Suppressor macrophage treated with lipopolysaccharide for 1 hour (primary cell): Measurements from ENCODE around the gene GLRX.
"Not testable (repeated sequence)": the region's sequence is repeated elsewhere in the genome, so short reads cannot be mapped to it uniquely, and the experiment has no call there.

Source experiments
- DNase-seq, 3 donors: peaks; one replicate each; pipeline ENCODE4 v3.0.0-alpha.2; 2020 to 2022

The GLRX gene

DNA sequence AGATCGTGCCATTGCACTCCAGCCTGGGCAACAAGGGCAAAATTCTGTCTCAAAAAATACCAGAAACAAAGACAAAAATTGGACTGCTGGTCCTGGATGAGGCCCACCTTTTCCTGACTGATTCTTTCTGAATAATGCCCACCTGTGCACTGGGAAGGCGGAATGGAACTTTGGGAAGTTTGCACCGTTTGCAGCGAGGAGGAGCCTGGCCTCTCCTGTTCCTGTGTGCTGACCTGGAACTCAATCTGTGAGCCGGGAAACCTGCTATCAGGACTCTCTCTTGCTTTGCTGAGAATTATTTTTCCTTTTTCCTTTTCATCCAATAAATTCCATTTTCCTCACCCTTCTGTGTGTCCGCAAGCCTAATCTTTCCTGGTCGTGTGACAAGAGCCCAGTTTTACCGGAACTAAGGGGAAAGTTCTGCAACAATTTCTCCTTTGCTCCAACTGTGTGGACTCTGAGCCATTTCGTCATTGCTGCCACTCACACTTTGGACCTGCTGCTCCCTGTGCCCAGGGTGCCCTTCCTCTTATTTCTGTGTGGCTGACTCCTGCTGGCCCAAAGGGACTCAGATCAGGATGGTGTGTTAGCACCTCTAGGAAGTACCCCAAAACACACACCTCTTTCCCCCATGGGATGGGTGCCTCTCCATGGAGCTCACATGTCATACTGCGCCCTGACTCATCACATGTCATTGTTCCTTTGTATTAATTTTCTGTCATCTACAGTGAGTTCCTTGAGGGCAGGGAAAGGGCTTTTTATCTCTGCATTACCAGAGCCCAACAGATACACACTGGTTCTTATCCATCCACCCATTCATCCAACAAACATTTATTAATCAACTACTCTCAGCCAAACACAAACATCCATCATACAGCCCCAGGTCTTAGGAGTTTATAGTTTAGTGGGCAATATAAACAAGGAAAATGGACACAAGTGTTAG lies 4.7 kb upstream of the GLRX start:
- peak; percentile 63 to 72 (median 63) for DNase-seq

DNA sequence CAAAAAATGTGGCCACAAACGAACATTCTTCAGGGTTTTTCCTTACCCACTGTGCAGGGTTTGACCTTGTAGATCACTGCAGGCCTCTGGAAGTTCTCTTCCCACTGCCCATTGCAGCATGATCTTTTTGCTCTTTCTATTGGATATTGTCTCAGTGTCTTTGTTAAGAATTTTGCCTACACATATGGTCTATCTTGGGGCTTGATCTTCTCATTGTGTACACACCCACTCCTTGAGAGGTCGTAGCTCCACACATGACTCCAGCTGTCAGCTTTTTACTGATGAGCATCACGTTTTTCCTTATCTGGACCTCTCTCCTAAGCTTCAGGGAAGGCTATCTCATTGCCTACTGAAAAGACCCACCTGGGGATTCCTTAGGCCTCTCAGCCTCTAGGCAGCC lies 3.0 kb upstream of the GLRX start:
- peak in 1 of 3 donors; percentile 29 for DNase-seq

DNA sequence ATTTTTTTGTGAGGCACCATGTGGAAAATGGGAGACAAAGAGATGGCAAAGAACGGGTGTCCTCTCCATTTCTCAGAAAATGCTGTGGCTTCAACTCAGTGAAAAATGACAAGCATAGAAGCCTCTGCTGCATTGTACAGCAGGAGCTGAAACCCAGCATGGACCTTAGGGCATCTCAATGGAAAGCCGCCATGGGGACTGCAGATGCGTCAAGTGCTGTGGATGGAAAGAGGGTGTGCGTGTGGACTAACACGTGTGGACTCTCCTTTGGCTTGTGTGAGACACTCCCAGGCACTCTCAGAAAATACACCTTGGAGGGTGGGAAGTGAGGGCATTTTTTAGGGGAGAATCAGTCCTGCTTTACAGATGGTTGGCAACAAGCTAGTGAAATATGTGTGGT lies 2.2 kb upstream of the GLRX start:
- DNase-seq = no peak

DNA sequence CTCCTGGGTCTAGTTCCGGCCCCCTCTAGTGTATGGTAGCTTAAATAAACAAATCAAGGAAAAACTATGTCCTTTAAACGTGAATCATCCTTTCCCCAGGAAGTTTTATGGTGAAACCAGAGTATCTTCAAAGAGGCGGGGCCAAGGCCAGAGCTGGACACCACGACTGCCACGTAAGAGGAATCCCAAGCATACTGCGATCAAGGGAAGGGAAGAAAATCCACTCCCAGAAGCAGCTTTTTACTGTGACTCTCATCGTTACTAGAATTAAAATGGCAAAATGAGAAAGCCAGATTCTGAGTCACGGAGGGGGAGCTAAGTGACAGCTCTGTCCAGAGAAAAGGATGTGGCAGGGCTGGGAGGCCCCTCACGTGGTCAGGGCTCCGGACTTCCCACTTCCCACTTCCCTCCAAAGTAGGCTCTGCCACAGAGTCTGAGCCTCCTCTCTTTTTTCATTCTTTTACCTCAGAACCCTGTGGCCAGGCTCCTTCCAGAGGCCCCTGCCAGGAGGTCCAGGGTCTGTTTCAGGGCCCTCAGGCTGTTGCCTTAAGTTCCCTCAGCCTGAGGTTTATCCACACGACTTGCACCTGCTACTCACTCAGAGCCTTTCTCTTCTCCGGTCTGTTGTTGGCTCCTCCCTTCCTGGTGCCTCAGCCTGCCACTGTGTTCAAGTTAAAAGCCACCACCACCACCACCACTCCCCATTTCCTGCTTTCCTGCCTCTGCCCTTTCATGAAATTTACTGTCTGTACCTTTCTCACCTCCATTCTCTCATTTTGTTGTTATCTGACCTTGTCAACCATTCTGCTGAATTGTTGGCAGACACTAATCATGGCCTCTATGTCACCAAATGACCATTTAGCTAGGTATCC lies 1.4 kb upstream of the GLRX start:
- peak; percentile 93 to 98 (median 95) for DNase-seq

DNA sequence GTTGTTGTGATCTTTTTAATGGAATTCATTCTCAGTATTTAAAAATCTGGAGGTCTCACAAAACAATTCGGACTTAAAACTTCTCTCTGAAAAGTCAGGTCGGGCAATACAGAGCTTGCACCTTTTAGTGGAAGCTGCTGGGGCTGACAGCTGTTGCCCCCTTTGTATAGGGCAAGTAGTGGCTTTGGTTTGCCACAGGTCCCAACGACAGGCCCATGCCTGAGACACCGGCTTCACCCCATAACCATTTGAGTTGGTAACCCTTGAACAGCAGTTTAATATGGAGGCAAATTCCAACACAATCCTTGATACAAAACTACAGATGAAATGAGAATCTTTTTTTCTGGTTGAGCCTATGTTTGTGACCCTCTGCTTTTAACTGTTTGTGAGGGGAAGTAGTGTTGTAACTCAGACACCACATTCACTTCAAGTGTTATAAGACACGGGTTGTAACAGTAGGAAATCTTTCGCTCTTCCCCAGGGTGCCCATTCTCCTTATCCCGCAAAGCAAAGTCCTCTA lies 752 bp upstream of the GLRX start:
- DNase-seq = no peak

GRCh38 chr5:95822043-95822541 lies 434 bp downstream of the GLRX start:
- peak; percentile 60 to 78 (median 65) for DNase-seq

DNA sequence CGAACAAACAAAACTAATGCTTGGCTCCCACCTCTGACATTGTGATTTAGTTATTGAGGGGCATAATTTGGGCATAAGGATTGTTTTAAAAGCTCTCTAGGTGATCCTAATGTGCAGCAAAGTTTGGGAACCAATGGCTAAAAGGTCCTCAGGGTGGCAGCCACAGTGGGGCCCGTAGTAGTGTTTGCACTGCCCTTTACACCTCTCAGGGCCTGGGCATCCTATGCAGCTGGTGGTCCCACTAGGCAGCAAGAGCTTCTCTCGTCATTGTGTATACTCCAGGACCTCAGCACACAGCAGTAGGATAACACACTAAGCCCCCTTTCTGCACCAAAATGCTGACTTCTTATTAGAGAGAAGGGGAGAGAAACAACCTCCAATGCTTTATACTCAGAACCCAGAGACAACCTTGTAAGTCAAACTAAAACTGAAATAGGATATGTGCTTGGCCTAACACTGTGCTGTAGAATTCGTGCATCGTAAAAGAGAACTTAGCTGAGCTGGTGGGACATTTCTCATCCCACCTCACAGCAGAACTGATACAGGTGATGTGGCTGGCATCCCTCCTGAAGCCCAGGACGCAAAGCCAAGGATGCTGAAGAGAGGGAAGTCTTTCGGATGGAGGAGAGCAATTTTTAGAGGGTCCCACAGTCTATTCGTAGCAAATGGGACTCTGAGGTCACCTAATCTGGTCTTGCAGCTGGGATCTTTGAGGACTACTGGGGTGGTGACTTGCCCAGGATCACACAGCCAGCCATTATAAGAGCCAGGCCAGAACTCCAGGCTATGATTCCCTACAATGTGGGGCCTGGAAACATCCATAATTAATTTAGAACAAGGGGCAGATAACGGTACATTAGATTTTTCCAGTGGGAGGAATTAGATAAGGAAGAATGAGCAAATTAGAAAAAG lies 1.2 kb downstream of the GLRX start:
- DNase-seq = no peak

- peak; percentile 91 to 96 (median 91) for DNase-seq
Measured at GRCh38 chr5:95818181-95819147, 4.1 kb downstream of the GLRX start.

DNA sequence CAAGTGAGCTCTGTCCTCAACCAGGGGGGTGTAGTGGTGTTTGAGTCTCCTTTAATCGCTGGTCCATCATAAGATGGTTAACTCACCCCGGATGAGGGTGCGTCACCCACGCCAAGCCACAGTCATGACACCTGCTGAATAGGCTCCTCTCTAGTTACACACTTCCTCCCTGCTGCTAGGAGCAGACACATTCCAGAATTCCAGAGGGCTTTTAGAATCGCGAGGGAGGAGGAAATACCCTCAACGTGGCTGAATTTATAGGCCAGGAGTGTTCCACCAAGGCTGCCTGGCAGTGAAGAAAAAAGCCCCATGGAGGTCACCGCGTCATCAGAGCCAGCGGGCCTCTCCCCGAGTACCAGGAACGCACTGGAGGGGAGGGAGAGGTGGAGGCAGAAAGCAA lies 5.1 kb downstream of the GLRX start:
- DNase-seq = peak; percentile 65 to 85 (median 73)

GRCh38 chr5:95816776-95817175 lies 5.8 kb downstream of the GLRX start:
- DNase-seq = no peak

GRCh38 chr5:95816341-95816740 lies 6.2 kb downstream of the GLRX start:
- DNase-seq = no peak

- DNase-seq = no peak
Measured at GRCh38 chr5:95815155-95815729, 7.3 kb downstream of the GLRX start.

DNA sequence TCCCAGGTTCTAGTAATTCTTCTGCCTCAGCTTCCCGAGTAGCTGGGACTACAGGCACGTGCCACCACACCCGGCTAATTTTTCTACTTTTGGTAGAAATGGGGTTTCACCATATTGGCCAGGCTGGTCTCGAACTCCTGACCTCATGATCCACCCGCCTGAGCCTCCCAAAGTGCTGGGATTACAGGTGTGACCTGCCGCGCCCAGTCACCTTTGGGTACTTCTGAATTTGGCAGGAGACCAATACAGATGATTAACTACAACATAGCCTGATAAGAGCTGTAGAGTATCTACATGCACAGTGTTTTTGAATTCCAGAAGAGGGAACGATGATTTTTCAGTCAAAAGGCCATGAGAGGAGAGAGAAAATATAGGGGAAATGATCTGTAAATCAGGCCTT lies 9.5 kb downstream of the GLRX start:
- DNase-seq = not testable (repeated sequence)

- peak; percentile 37 to 66 (median 38) for DNase-seq
Measured at GRCh38 chr5:95812074-95812471, 10.5 kb downstream of the GLRX start.

- not testable (repeated sequence) for DNase-seq
Measured at GRCh38 chr5:95811461-95812073, 11.0 kb downstream of the GLRX start.

DNA sequence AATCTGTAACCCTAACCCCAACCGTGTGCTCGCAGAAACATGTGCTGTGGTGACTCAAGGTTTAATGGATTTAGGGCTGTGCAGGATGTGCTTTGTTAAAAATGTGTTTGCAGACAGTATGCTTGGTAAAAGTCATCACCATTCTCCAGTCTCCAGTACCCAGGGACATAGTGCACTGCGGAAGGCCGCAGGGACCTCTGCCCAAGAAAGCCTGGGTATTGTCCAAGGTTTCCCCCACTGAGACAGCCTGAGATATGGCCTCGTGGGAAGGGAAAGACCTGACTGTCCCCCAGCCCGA lies 11.5 kb downstream of the GLRX start:
- DNase-seq = not testable (repeated sequence)

DNA sequence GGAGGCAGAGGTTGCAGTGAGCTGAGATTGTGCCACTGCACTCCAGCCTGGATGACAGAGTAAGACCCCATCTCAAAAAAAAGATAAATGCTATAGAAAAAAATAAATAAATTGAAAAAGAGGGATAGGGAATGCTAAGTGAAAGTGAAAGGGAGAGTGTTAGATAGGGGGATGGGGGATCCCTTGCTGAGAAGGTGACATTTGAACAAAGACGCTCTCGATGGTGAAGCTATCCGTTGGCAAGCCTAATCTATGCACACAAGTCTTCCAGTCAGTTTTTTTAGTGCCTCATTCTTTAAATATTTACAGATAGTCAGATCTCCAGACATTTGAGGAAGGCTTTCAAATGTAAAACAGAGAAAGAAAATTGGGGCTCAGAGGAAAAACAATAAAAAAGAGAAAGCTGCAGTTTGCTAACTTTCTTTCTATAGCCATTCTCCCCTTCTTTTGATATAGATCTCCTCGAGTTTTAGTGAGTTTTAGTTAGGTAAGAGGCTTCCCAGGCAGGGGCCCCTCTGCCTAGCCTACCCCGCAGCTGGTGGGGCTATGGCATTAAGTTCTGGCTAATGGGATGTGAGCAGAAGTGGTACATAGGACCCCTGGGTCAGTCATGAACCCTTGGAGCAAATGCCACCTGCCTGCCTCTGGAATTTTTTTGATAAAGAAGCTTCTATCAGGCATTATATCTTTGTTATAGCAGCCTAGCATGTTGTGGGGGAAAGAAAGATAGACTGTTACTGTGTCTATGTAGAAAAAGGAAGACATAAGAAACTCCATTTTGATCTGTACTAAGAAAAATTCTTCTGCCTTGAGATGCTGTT lies 12.0 kb downstream of the GLRX start:
- no peak for DNase-seq

GRCh38 chr5:95809414-95809960 lies 13.0 kb downstream of the GLRX start:
- no peak for DNase-seq
